ENCODE results near the gene MUC2. TPM values are rescaled to one million over a fixed set of nuclear protein-coding genes. Genes with fewer than 3 reads are reported as not detected.

The MUC2 gene
- total RNA-seq, 1 experiment from 2014 or later, result 0.26 TPM

DNA sequence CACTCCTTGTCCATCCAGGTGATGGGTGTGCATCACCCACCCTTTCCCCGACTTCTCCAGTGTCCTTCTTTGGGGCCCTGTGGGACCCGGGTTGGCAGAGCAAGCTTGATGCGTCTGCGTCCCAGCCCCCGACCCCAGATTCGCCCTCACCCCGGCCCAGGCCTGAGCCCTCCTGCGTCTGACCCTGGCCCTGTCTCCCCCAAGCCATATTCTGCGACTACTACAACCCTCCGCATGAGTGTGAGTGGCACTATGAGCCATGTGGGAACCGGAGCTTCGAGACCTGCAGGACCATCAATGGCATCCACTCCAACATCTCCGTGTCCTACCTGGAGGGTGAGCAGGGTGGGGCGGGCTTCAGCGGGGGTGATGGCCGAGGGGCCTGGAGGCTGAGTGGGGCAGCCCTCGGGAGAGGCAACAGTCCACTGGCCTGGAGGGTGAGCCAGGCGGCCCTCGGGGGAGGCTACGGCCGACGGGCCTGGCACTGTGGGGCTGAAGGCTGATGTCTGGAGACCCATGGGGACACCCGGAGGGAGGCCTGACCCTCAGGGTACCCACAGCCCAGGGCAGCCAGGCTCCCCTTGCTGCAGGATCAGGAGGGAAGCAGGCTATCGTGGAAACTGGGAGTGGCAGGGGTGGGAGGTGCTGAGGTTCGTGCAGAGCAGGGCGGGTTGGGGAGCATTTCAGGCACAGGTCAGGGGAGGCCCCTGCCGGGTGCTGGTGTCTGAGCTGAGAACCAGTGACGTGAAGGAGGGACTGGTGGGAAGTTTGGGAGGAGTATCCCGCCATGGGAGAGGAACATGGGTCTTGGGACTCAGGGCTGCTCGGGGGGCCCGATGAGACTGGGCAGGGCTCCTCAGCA is 15.3 kb downstream of the MUC2 start:
- H2AFZ ChIP-seq (ENCODE audit: low read length), result no peak overlapping the region
- TF ChIP-seq CTCF (conservative IDR thresholded peaks at IDR 0.05; ENCODE audit: low read depth, low read length) (no peak), EZH2 (IDR thresholded peaks at IDR 0.05; ENCODE audit: low read length, unreplicated experiment) (no peak), EZH2phosphoT487 (IDR thresholded peaks at IDR 0.05; ENCODE audit: borderline replicate concordance, low read length) (no peak)
- DNase-seq (no peak), ATAC-seq (no peak)
- H3K79me2 ChIP-seq (ENCODE audit: low read length), result no peaks in the 10 kb centered on the region
- H3K9ac ChIP-seq (ENCODE audit: low read length), result no peak overlapping the region
- CTCF ChIA-PET, result no interaction called here
- no peak overlapping the region for H3K27ac ChIP-seq (ENCODE audit: low read length)
- no peaks in the 10 kb centered on the region for H3K27me3 ChIP-seq (ENCODE audit: low read length)
- H3K9me3 ChIP-seq (ENCODE audit: low read length), result no peaks in the 10 kb centered on the region
- H3K4me1 ChIP-seq (ENCODE audit: insufficient read depth, low read length), result no peaks in the 10 kb centered on the region
- no peak overlapping the region for H3K4me3 ChIP-seq (ENCODE audit: low read length)
- intact Hi-C loops (cut with micrococcal nuclease), result no loop called here
- H3K9me2 ChIP-seq (replicated peaks; ENCODE audit: low read length), result no peaks in the 10 kb centered on the region
- no peak overlapping the region for H3K4me2 ChIP-seq (ENCODE audit: low read length)
- H4K20me1 ChIP-seq (ENCODE audit: low read length), result no peaks in the 10 kb centered on the region
- no peaks in the 10 kb centered on the region for H3K36me3 ChIP-seq (ENCODE audit: low read depth, low read length)
- BruUV-seq (replicated peaks), result no TSS peak
- POLR2A ChIA-PET (ENCODE audit: unreplicated experiment), result no interaction called here
- no peaks in the 10 kb centered on the region for H3F3A ChIP-seq (ENCODE audit: low read length, unreplicated experiment)

GRCh38 chr11:1090600-1091331 is 16.1 kb downstream of the MUC2 start:
- H3K27ac ChIP-seq (ENCODE audit: low read length), result no peak overlapping the region
- no peaks in the 10 kb centered on the region for H3K9me3 ChIP-seq (ENCODE audit: low read length)
- ChIA-PET POLR2A (ENCODE audit: unreplicated experiment) (no interaction called here), CTCF (no interaction called here)
- no peak for DNase-seq
- no peaks in the 10 kb centered on the region for H3K79me2 ChIP-seq (ENCODE audit: low read length)
- H3K36me3 ChIP-seq (ENCODE audit: low read depth, low read length), result no peaks in the 10 kb centered on the region
- H3K4me3 ChIP-seq (ENCODE audit: low read length), result no peak overlapping the region
- no peak for TF ChIP-seq CTCF (conservative IDR thresholded peaks at IDR 0.05; ENCODE audit: low read depth, low read length)
- TF ChIP-seq EZH2phosphoT487 (IDR thresholded peaks at IDR 0.05; ENCODE audit: borderline replicate concordance, low read length), result no peak
- TF ChIP-seq EZH2 (IDR thresholded peaks at IDR 0.05; ENCODE audit: low read length, unreplicated experiment), result no peak
- H3K9me2 ChIP-seq (replicated peaks; ENCODE audit: low read length), result no peaks in the 10 kb centered on the region
- no peak overlapping the region for H3K4me2 ChIP-seq (ENCODE audit: low read length)
- no peak overlapping the region for H3K9ac ChIP-seq (ENCODE audit: low read length)
- no TSS peak for BruUV-seq (replicated peaks)
- intact Hi-C loops (cut with micrococcal nuclease), result no loop called here
- no peak for ATAC-seq
- no peaks in the 10 kb centered on the region for H3F3A ChIP-seq (ENCODE audit: low read length, unreplicated experiment)
- H3K4me1 ChIP-seq (ENCODE audit: insufficient read depth, low read length), result no peaks in the 10 kb centered on the region
- no peak overlapping the region for H2AFZ ChIP-seq (ENCODE audit: low read length)
- H3K27me3 ChIP-seq (ENCODE audit: low read length), result no peaks in the 10 kb centered on the region
- H4K20me1 ChIP-seq (ENCODE audit: low read length), result no peaks in the 10 kb centered on the region

Data from PC-3 (cell line).